ENCODE measurements around the gene CREBZF. TPM values are rescaled to one million over a fixed set of nuclear protein-coding genes. Genes with fewer than 3 reads are reported as not detected.
A peak's percentile ranks its signal among the peaks of the same experiment; 100 is the strongest.

Gene CREBZF
- total RNA-seq, 4 donors from 2014 or later = 15.3 to 52.3 (median 16.4) TPM

- in situ Hi-C loops (cut with MboI; ENCODE audit: low sequenced_read_pairs in 4 of 4) (loop anchor here in 1 of 4 donors (25.0 kb wide), 1 partner anchor 386 kb away; no protein-coding TSS in a partner anchor), intact Hi-C loops (cut with DNase I; ENCODE audit: low total_unique reads) (no loop called here)
Measured at GRCh38 chr11:85651118-85651517, 13.8 kb downstream of the CREBZF start.

DNA sequence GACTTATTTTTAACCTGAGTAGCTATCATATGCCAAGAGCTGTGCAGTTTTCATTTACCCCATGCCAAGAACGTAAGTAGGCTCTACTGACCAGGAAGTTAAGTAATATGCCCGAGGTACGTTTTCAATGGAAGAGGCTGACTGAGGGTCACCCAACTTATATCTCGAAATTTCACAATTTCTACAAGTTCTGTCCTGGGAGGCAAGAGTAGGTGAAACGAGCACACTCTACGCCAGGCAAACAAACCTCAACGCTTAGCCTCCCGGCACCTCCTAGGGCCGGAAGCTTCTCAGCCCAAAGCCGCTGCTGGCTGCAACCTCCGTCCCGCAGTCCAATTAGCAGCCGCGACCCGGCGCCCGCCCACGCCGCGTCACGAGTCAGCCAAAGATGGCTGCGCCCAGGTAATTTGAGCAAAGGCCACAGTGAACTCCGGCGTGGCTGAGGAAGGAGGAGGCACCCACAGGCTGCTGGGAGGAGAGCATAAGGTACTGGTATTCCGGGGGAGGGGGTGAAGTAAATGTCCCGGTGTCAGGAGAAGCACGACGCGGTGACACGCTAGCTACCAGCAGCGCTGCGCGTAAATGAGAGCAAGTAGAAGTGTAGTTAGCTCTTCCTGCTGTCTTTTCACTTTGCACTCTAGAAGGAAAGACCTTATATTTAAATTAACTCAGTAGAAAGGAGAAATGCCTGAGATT, 17.2 kb downstream of the CREBZF start, which contains the start of gene TMEM126A:
Gene TMEM126A (plus strand): TSS at position 364 of the 696 bp plus-strand sequence. CDS start 2,289 bp downstream, outside the sequence.
- intact Hi-C loops (cut with DNase I; ENCODE audit: low total_unique reads) = loop anchor here (1.0 to 5.0 kb wide), 3 partner anchors 17 to 600 kb away; partner anchors contain the start of gene CREBZF
- no peaks in the 10 kb centered on the region for H3K9me3 ChIP-seq
- H3K27me3 ChIP-seq = no peaks in the 10 kb centered on the region
- peak within 1 kb of the TSS; percentile 65 to 80 (median 72) for H3K4me3 ChIP-seq
- no peaks in the 10 kb centered on the region for H3K36me3 ChIP-seq
- in situ Hi-C loops (cut with MboI; ENCODE audit: low sequenced_read_pairs in 4 of 4) = loop anchor here in 1 of 4 donors (25.0 kb wide), 1 partner anchor 415 kb away; the partner anchor contains the start of gene PICALM
- peaks cover 14 to 19% of the 10 kb centered on the region in 2 donors for H3K4me1 ChIP-seq
- ATAC-seq (peak; percentile 96), DNase-seq (peak; percentile 81 to 86)
- peak; percentile 34 to 56 for TF ChIP-seq POLR2A (IDR thresholded peaks at IDR 0.05)
- TF ChIP-seq, protein P1, sequence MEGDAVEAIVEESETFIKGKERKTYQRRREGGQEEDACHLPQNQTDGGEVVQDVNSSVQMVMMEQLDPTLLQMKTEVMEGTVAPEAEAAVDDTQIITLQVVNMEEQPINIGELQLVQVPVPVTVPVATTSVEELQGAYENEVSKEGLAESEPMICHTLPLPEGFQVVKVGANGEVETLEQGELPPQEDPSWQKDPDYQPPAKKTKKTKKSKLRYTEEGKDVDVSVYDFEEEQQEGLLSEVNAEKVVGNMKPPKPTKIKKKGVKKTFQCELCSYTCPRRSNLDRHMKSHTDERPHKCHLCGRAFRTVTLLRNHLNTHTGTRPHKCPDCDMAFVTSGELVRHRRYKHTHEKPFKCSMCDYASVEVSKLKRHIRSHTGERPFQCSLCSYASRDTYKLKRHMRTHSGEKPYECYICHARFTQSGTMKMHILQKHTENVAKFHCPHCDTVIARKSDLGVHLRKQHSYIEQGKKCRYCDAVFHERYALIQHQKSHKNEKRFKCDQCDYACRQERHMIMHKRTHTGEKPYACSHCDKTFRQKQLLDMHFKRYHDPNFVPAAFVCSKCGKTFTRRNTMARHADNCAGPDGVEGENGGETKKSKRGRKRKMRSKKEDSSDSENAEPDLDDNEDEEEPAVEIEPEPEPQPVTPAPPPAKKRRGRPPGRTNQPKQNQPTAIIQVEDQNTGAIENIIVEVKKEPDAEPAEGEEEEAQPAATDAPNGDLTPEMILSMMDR (IDR thresholded peaks at IDR 0.05 in 4 of 5, conservative IDR thresholded peaks at IDR 0.05 in 1 of 5) = no peak
- H3K27ac ChIP-seq = peak within 1 kb of the TSS; percentile 80 to 89 (median 88)

More at GRCh38 chr11:85651118-85651517, 13.8 kb downstream of the CREBZF start:
- DNase-seq = no peak
- H3K27ac ChIP-seq = no peak overlapping the region
- TF ChIP-seq POLR2A (IDR thresholded peaks at IDR 0.05) = no peak
- TF ChIP-seq, protein P1 (IDR thresholded peaks at IDR 0.05 in 4 of 5, conservative IDR thresholded peaks at IDR 0.05 in 1 of 5) = no peak
- no peaks in the 10 kb centered on the region for H3K9me3 ChIP-seq
- no peak overlapping the region for H3K4me3 ChIP-seq
- no peak for ATAC-seq
- peaks cover 0 to 7% of the 10 kb centered on the region in 2 donors for H3K36me3 ChIP-seq
- H3K27me3 ChIP-seq = no peaks in the 10 kb centered on the region
- H3K4me1 ChIP-seq = peaks cover 10 to 22% of the 10 kb centered on the region in 2 donors

GRCh38 chr11:85647078-85647477, 17.9 kb downstream of the CREBZF start:
- no peaks in the 10 kb centered on the region for H3K27me3 ChIP-seq
- peak overlapping the region; percentile 65 to 80 (median 72) for H3K4me3 ChIP-seq
- DNase-seq (no peak), ATAC-seq (peak in 1 of 2 donors; percentile 11)
- peak overlapping the region; percentile 80 to 89 (median 88) for H3K27ac ChIP-seq
- H3K36me3 ChIP-seq = no peaks in the 10 kb centered on the region
- TF ChIP-seq, protein P1 (IDR thresholded peaks at IDR 0.05 in 4 of 5, conservative IDR thresholded peaks at IDR 0.05 in 1 of 5) = no peak
- TF ChIP-seq POLR2A (IDR thresholded peaks at IDR 0.05) = no peak
- H3K9me3 ChIP-seq = no peaks in the 10 kb centered on the region
- intact Hi-C loops (cut with DNase I; ENCODE audit: low total_unique reads) = loop anchor here (1.0 to 5.0 kb wide), 2 partner anchors 18 to 600 kb away; no protein-coding TSS in a partner anchor
- peaks cover 14 to 19% of the 10 kb centered on the region in 2 donors for H3K4me1 ChIP-seq
- in situ Hi-C loops (cut with MboI; ENCODE audit: low sequenced_read_pairs in 4 of 4) = loop anchor here in 1 of 4 donors (25.0 kb wide), 1 partner anchor 415 kb away; the partner anchor contains the start of gene PICALM

DNA sequence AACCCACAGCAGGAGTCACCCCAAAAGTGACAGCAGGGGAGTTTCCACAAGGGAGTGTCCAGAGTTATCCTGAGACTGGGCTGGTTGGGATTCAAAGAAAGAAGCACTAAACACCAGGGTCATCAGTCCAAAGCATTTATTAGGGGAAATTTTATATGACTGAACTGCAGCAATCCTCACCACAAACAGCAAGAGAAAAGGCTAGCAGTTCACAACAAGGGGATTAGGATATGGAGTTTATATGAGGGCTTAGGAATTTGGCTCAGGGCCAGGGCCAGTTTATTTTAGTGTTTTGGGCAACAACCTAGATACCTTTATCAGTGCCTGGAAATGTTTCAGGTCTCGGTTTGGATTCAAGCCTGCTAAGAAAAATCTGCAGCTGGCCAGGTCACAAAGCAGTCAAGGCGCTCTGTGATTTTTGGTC, 21.7 kb downstream of the CREBZF start:
- H3K4me1 ChIP-seq = peaks cover 9 to 14% of the 10 kb centered on the region in 2 donors
- H3K4me3 ChIP-seq = no peak overlapping the region
- no peak for ATAC-seq
- no peaks in the 10 kb centered on the region for H3K9me3 ChIP-seq
- intact Hi-C loops (cut with DNase I; ENCODE audit: low total_unique reads) (no loop called here), in situ Hi-C loops (cut with MboI; ENCODE audit: low sequenced_read_pairs in 4 of 4) (loop anchor here in 1 of 4 donors (25.0 kb wide), 1 partner anchor 419 kb away; the partner anchor contains the start of gene PICALM)
- no peaks in the 10 kb centered on the region for H3K36me3 ChIP-seq
- H3K27me3 ChIP-seq = no peaks in the 10 kb centered on the region
- TF ChIP-seq, protein P1 (IDR thresholded peaks at IDR 0.05 in 4 of 5, conservative IDR thresholded peaks at IDR 0.05 in 1 of 5) = no peak
- no peak for TF ChIP-seq POLR2A (IDR thresholded peaks at IDR 0.05)
- DNase-seq = no peak
- H3K27ac ChIP-seq = no peak overlapping the region
